Left colon (tissue), 2 donors: ENCODE measurements around the gene ITGA3. TPM values are rescaled to one million over a fixed set of nuclear protein-coding genes. Genes with fewer than 3 reads are reported as not detected.

Experiments used
- ATAC-seq: fragments of 200-7000 bp; cut with Tn5 transposase; one replicate; pipeline ENCODE4 v1.9.1; 2020; ENCODE audit warnings: mild to moderate bottlenecking, moderate library complexity
- DNase-seq, 2 donors: peaks; one replicate each; pipeline ENCODE4 v3.0.0-alpha.2; 2020
- intact Hi-C, 2 donors: fragments of 100-400 bp; cut with DNase I in 1 of 2; cut with micrococcal nuclease in 1 of 2; formaldehyde crosslinking; loops; one replicate each; pipeline versions ENCODE4 v1.11.2 to v1.14.0; 2022; cut with DNase I, micrococcal nuclease
- total RNA-seq, 2 donors: library from RNA; stranded (reverse); fragmentation: NEBNext Ultra II Directional; extraction: Animal tissue kit (Norgen Biotek cat#: 25700); gene quantifications; one replicate each; pipeline ENCODE4 v1.2.1, GENCODE V29; 2021
- donor health status: DM: no; HTN: no; CAD: no.
- donor health status: DM: yes; HTN: yes; CAD: no.

The ITGA3 gene
- total RNA-seq, 2 donors from 2014 or later: 130 to 170 TPM

DNA sequence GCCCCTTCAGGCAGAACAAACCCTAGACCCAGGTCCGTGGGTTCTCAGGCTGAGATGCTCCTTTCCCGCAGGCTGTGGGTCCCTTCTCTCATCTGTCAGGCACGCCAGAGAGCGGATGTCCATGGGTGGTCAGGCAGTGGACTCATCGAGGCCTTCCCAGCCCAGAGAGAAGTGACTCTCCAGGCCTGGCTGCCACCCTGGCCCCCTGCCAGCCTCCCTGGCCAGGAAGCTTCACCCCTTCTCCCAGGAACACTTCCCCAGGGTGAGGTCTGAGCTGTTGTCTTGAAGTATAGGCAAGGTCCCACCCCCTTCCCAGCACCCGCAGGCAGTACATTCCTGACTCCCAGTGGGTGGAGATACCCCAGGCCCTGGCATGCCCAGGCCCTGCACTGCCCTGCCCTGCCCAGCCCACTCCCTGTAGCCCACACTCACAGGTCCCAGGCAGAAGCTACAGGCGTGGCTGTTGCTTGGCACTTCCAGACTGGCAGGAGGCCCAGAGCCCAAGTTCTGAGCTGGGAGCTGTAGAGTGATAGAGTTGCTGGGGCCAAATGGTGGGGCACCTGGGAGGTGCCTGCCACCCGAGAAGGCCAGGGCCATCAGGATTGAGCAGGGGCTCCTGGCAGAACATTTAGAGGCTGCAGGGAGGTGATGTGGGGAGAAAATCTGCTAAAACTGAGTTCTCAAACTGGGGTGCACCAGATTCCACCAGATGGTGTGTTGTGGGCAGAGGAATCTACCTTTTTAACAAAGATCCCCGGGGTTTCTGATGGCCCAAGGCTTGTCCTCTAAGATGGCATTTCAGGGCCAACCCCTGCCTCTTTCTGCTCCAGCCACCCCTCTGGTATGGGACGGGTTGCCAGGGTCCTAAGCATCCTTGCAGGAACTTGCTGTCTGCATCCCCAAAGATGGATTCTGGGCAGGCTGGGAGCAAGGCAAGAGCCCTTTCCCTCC, 6.7 kb downstream of the ITGA3 start:
- intact Hi-C loops: no loop called here
- ATAC-seq (peak; percentile 85), DNase-seq (peak; percentile 84 to 96)

DNA sequence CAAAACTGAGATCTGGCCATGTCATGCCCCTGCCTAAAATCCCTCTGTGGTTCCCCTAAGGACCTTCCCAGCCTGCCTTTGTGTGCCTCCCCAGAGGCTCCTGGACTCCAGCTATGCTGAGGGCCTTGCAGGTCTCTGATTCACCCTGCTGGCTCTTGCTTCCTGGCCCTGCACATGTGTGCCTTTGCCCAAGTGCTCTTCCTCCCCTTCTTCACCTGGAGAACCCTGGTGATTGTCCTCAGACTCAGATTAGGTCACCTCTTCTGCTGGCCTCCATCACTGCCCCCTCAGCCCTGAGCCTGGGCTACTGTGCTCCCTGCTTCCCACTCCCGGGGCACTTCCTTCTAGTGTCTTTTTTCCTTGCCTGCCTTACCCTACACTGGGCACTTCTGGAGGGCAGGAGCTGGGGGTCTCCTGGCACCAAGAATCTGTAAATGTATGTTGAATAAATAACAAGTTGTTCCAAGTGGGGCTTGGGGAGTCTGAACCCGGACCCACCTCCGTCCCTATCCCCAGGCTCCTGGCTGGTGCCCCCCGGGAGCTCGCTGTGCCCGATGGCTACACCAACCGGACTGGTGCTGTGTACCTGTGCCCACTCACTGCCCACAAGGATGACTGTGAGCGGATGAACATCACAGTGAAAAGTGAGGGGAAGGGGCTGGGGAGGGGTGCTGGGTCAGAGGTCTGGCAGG, 7.8 kb downstream of the ITGA3 start:
- ATAC-seq: no peak
- DNase-seq: no peak
- intact Hi-C loops: no loop called here

DNA sequence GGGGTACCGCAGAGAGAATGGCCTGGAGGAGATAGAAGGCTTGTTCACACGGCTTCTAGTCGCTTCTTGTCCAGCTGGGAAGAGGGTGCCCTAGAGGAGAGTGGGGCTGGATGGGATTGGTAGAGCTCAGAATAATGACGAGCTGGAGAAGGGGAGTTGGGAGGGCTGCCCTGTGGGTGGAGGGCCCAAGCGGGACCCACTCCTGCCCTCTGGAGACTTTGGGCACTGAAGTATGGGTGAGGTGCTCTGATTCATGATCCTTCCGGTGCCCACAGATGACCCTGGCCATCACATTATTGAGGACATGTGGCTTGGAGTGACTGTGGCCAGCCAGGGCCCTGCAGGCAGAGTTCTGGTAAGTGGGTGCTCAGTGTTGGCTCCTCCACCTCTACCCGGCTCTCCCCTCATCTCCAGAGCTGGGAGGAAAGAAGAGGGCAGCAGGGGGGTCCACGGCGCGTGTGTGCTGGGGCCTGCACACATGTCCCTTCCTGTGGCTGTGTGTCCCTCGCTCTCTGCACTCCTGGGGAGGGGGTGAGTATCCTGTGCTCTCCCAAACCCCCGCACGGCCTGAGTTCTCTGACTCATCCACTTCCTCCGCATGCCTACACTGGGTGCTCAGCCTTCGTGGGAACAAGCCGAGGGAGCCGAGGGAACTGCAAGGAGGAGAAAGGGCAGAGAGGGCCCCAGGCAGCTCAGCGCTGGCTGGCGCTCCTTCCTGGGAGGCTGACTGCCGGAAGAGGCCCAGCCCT, 8.5 kb downstream of the ITGA3 start:
- ATAC-seq: no peak

DNA sequence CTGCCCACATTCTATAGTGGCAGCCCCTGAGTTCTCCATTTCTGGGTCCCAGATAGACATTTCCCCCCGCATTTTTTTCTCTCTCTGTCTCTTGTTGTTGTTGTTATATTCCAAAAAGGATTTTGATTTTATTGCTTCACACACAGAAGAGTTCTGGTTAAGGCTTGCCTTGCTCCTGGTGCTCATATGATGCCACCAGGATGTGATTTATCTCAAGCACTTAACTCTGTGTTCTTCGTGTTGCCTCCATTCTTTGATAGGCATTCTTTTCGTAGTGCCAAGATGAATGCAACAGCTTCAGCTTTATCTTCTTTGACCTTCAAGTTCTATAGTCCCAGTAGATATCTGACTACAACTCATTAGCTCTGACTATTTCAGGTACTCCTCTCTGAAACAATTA, 9.1 kb downstream of the ITGA3 start:
- intact Hi-C loops: loop anchor here in 1 of 2 donors (5.0 kb wide), 1 partner anchor 38 kb away; no protein-coding TSS in a partner anchor
- DNase-seq (no peak), ATAC-seq (no peak)

More for the DNA sequence above, 8.5 kb downstream of the ITGA3 start:
- intact Hi-C loops: loop anchor here in 1 of 2 donors (5.0 kb wide), 1 partner anchor 37 kb away; no protein-coding TSS in a partner anchor
- no peak for DNase-seq

DNA sequence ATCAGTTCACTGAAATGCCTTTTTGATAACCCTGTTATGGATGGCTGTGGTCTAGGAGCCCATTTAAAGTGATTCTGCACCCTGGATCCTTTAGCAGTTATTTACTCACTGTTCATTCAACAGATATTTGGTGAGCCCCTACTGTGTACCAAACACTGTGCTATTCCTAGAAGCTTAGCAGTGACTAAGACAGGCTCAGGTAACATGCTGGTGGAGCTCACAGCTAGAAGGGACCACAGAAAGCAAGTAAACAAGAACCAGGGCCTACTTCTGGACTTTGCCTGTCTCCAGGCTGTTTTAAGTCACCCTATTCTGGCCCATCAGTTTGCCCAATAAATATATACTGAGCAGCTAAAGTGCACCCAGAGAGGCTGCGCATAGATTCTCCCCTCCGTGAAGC, 11.1 kb downstream of the ITGA3 start:
- ATAC-seq (no peak), DNase-seq (no peak)
- intact Hi-C loops: loop anchor here in 1 of 2 donors (5.0 kb wide), 1 partner anchor 40 kb away; no protein-coding TSS in a partner anchor

DNA sequence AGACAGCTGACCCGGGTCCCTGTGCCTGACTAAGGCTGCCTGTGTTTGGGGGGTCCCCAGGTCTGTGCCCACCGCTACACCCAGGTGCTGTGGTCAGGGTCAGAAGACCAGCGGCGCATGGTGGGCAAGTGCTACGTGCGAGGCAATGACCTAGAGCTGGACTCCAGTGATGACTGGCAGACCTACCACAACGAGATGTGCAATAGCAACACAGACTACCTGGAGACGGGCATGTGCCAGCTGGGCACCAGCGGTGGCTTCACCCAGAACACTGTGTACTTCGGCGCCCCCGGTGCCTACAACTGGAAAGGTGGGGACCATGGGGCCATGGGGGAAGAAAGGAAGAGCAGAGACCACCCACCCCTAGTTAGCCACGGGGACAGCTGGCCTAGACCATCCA, 12.1 kb downstream of the ITGA3 start:
- ATAC-seq (no peak), DNase-seq (no peak)
- intact Hi-C loops: loop anchor here in 1 of 2 donors (5.0 kb wide), 1 partner anchor 41 kb away; no protein-coding TSS in a partner anchor

DNA sequence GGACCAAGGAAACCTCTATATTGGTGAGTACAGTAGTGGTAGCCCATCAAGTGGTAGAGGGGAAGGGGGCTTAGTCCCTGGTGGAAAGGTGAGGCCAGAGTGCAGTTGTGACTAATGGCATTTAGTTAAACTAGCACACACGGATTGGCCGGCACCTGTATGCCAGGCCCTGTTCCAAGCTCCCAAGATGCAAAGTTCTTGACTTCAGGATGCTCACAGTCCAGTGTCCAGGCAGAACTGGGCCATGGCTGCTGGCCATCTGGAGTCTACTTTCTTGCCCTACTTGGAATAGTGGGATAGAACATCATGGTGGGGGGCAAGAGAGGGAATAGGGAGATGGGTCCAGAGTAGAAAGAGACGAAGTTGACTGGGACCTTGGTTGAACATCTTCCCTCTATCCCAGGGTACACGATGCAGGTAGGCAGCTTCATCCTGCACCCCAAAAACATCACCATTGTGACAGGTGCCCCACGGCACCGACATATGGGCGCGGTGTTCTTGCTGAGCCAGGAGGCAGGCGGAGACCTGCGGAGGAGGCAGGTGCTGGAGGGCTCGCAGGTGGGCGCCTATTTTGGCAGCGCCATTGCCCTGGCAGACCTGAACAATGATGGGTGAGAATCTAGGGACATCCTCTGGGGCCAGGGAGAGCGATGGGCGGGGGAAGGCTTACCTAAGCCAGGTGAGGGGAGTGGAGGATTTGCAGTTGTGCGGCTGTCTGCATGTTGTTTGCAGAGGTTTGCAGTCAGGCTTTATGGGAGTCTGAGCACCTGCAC, 15.2 kb downstream of the ITGA3 start:
- ATAC-seq (no peak), DNase-seq (no peak)
- intact Hi-C loops: no loop called here

DNA sequence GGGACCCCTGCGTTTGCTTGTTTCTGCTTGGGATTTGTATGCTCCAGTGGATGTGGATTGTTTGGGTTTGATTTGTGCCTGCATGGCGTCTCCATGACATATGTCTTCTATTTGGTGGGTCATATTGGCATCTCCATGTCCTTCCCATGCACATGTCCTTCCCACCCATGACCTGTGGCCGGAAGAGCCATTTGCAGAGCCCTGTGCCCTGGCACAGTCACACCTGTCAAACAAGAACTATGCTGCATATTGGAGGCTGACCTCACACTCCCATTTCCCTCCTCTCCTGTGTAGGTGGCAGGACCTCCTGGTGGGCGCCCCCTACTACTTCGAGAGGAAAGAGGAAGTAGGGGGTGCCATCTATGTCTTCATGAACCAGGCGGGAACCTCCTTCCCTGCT, 15.8 kb downstream of the ITGA3 start:
- DNase-seq (no peak), ATAC-seq (no peak)
- intact Hi-C loops: no loop called here

DNA sequence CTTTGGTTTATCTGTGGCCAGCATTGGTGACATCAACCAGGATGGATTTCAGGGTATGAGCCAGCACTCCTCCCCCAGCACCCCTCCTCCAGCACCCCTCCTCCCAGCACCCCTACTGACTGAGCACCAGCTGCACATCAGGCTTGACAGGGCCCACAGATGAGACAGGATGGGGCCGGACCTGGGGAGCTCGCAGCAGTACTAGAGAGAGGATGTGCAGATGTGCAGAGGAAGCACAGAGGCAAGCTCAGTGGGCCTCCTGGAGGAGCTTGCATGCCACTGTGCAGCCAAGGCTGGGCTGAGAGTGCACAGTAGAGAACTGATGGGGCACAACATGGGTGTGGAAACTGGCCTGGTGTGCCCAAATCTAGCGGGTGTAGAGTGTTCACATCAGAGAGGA, 16.2 kb downstream of the ITGA3 start:
- ATAC-seq: no peak
- DNase-seq: no peak
- intact Hi-C loops: no loop called here

DNA sequence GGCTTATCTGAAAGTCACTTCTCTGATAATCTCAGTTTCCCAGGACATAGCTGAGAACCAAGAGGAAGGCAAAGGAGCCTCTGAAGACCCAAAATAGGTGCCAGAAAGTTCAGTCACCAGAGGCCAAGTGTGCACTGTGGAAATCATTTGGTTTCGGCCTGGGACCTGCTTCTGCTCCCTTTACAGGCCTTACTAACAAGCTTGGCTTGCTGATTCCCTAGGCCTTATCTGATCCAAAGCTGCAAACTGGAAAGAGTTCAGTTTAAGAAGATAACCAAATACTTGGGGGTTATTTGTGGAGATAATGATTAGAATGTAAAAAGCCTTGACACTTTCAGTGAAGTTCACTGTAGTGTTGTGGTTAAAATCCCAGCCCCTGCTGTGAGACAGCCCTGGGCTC, 17.0 kb downstream of the ITGA3 start:
- intact Hi-C loops: no loop called here
- ATAC-seq (no peak), DNase-seq (no peak)

DNA sequence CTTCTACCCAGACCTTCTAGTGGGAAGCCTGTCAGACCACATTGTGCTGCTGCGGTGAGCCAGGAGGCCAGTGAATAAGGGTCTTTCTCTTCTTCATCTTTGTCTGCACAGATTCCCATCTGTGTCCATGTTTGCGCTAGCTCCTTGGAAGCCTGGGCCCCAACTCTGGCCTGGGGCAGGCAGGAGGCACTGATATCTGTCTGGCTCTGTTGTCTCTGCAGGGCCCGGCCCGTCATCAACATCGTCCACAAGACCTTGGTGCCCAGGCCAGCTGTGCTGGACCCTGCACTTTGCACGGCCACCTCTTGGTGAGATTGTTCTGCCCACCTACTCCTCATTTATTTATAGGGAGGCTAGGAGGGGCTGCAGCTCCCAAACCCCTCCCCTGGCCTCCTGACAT, 18.3 kb downstream of the ITGA3 start:
- DNase-seq (no peak), ATAC-seq (no peak)
- intact Hi-C loops: no loop called here

DNA sequence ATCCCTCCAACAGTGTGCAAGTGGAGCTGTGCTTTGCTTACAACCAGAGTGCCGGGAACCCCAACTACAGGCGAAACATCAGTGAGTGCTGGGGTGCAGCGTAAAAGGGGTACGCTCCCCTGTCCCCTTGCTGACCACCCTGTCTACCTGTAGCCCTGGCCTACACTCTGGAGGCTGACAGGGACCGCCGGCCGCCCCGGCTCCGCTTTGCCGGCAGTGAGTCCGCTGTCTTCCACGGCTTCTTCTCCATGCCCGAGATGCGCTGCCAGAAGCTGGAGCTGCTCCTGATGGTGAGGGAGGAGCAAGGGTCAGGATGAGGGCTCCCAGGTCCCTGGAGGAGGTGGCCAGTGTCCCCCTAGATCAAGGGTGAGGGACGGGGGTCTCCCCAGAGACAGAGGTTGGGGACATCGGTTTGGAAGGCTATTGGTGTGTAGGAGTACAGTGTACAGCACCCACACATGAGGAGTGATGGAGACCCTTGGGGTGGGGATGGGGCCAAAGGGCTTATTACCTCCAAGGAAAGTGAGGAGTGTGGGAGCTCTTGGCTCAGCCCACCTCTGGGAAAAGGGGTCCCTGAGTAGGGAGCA, 19.6 kb downstream of the ITGA3 start:
- ATAC-seq (no peak), DNase-seq (no peak)
- intact Hi-C loops: no loop called here

DNA sequence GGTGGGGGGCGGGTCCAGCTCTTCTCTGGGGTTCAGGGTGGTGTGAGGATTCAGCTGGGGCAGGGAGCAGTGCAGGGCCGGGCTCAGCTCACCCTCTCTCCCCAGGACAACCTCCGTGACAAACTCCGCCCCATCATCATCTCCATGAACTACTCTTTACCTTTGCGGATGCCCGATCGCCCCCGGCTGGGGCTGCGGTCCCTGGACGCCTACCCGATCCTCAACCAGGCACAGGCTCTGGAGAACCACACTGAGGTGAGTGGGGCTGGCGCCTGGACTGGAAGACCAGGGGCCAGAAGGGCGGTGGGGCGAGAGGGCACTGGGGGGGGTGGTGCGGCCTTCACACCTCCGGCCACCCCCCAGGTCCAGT, 20.3 kb downstream of the ITGA3 start:
- DNase-seq (no peak), ATAC-seq (no peak)
- intact Hi-C loops: no loop called here

DNA sequence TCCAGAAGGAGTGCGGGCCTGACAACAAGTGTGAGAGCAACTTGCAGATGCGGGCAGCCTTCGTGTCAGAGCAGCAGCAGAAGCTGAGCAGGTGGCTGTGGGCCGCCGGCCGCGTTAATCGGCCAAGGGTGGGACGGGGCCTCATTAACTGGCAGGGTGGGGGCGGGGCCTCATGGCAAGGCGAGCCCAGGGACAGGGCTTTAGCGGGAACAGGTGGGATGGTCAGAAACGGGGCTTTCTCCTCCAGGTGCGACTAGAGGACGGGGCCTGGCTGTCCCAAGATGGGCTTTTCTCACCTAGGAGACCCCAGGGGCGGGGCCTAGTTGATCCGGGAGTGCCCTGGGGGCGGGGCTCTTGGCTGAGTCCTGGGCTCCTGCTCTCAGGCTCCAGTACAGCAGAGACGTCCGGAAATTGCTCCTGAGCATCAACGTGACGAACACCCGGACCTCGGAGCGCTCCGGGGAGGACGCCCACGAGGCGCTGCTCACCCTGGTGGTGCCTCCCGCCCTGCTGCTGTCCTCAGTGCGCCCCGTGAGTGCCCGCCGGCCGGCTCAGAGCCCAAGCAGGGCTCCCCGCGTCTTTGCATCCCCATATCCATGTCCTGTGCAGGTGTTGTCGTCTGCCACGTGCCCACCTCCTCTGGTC, 20.8 kb downstream of the ITGA3 start:
- no peak for DNase-seq
- intact Hi-C loops: no loop called here
- peak; percentile 11 for ATAC-seq

DNA sequence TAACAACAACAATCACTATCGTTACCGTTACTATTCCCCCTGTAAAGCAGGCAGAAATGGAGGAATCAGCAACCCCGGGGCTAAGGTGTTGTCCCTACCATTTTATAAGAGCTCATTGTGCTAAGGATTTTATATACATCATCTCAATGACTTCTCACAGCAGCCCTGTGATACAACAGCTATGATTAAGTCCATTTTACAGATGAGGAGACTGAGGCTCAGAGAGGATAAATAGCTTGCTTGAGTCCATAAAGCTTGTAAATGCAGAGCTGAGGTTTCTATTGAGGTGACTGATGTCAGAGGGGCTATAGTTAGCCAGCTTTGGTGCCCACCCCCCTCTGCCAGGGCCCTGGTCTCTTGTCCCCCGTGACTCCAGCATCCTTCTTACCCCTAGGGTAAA, 22.5 kb downstream of the ITGA3 start:
- ATAC-seq (no peak), DNase-seq (no peak)
- intact Hi-C loops: no loop called here

DNA sequence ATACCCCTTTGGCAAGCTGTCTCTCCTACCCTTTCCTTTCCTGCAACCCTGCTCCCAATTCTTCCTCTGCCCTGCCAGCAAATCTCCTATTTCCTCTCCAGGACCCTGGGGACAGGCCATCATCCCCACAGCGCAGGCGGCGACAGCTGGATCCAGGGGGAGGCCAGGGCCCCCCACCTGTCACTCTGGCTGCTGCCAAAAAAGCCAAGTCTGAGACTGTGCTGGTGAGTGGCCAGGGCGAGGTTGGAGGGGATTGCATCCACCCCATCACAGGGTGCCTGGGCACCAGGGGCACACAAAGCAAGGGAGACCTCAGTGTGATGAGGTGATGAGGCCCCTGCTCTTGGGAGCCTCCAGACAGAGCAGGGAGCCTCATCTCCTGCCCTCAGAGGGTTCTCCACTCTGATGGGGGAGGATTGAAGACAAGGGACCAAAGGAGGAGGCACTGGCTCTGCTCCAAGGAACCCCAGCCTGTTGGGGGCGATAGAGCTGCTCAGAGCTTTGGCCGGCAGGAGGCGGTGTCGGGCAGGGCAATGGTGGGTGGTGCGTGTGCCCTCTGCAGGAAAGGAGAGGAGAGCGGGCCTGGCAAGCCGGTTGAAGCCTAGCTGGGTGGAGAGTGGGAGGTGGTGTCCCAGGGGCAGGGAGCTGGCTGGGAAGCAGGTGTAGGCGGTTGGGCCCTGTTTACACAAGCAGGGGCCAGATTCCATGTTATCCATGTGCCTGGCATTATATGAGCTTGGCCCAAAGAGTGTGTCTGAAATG, 23.6 kb downstream of the ITGA3 start:
- ATAC-seq (peak; percentile 93), DNase-seq (peak; percentile 86 to 87)
- intact Hi-C loops: no loop called here

DNA sequence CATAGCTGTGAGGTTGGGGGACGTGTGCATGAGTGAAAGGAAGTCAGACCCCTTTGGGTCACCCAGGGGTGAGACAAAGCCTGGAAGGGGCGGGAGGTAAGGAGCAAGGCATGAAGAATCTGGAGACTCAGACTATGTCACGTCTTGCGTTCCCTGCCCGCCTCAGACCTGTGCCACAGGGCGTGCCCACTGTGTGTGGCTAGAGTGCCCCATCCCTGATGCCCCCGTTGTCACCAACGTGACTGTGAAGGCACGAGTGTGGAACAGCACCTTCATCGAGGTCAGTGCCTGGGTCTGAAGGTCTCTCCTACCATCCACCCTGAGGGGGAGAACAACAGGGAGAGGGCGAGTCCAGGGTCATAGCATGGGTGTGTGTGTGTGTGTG, 24.2 kb downstream of the ITGA3 start:
- intact Hi-C loops: no loop called here
- ATAC-seq: peak; percentile 20
- no peak for DNase-seq
